CD4-positive, alpha-beta T cell (primary cell): Measurements from ENCODE around the gene AMZ1. TPM values are rescaled to one million over a fixed set of nuclear protein-coding genes. Genes with fewer than 3 reads are reported as not detected.

ENCODE experiments used
- ATAC-seq: fragments of 200-7000 bp; cut with Tn5 transposase; one replicate; pipeline ENCODE4 v1.10.0; 2022; ENCODE audit warnings: mild to moderate bottlenecking; ENCODE audit not compliant: poor library complexity
- CTCF ChIA-PET: fragments of 350-600 bp; sonication (Branson Sonifier 250); formaldehyde crosslinking; loops from one replicate; lab custom pipeline; 2021; ENCODE audit warnings: antibody characterized with exemption, inconsistent platforms; lab: Charles Lee
- POLR2A ChIA-PET: fragments of 350-600 bp; sonication (Branson Sonifier 250); formaldehyde crosslinking; loops from one replicate; lab custom pipeline; 2021; ENCODE audit warnings: antibody characterized with exemption, inconsistent platforms; lab: Charles Lee
- DNase-seq, 14 experiments: peaks; one replicate each; pipeline ENCODE4 v3.0.0-alpha.2; 2013 to 2020; ENCODE audit warnings: mixed read lengths in 2 of 14
- H3K27ac ChIP-seq, 2 donors: one replicate each; pipeline versions ENCODE4 v1.5.1 to v1.7.0; 2013; ENCODE audit warnings: low read length in 2 of 2, low read depth in 1 of 2, mild to moderate bottlenecking in 1 of 2
- H3K27me3 ChIP-seq, 2 experiments: 1 replicate in 1 of 2; 2 replicates in 1 of 2; pipeline versions ENCODE4 v1.6.1 to v1.7.0; 2013; ENCODE audit warnings: low read length in 2 of 2, control low read depth in 1 of 2, mild to moderate bottlenecking in 1 of 2, moderate library complexity in 1 of 2; ENCODE audit not compliant: insufficient read depth in 2 of 2, control insufficient read depth in 1 of 2
- H3K36me3 ChIP-seq: one replicate; pipeline ENCODE4 v1.6.1; 2013; ENCODE audit warnings: low read length, control low read depth; ENCODE audit not compliant: insufficient read depth
- H3K4me1 ChIP-seq: one replicate; pipeline ENCODE4 v1.6.1; 2013; ENCODE audit warnings: low read length, control low read depth; ENCODE audit not compliant: insufficient read depth
- H3K4me3 ChIP-seq: one replicate; pipeline ENCODE4 v1.5.1; 2013; ENCODE audit warnings: mild to moderate bottlenecking, low read length, moderate library complexity
- H3K9me3 ChIP-seq, 2 experiments: 1 replicate in 1 of 2; 2 replicates in 1 of 2; pipeline versions ENCODE4 v1.6.1 to v1.7.0; 2013; ENCODE audit warnings: low read length in 2 of 2, mild to moderate bottlenecking in 2 of 2, control low read depth in 1 of 2, moderate library complexity in 1 of 2; ENCODE audit not compliant: control insufficient read depth in 1 of 2, insufficient read depth in 1 of 2
- H3K27ac Mint-ChIP-seq: one replicate; pipeline ENCODE4 v1.8.0; 2020; ENCODE audit warnings: mixed read lengths
- H3K27me3 Mint-ChIP-seq: one replicate; pipeline ENCODE4 v1.8.0; 2021; ENCODE audit warnings: mixed read lengths
- H3K36me3 Mint-ChIP-seq: one replicate; pipeline ENCODE4 v1.8.0; 2021; ENCODE audit warnings: low read depth, mixed read lengths
- H3K4me1 Mint-ChIP-seq: one replicate; pipeline ENCODE4 v1.8.0; 2021; ENCODE audit warnings: low read depth, mixed read lengths
- H3K4me3 Mint-ChIP-seq: one replicate; pipeline ENCODE4 v1.8.0; 2020; ENCODE audit warnings: mild to moderate bottlenecking, mixed read lengths
- H3K9me3 Mint-ChIP-seq: one replicate; pipeline ENCODE4 v1.8.0; 2020; ENCODE audit warnings: mixed read lengths
- CTCF ChIP-seq: fragments of 200-600 bp; IDR thresholded peaks from one replicate; pipeline ENCODE4 v1.8.0; 2022; ENCODE audit warnings: antibody characterized with exemption, mild to moderate bottlenecking
- intact Hi-C, 2 experiments: fragments of 100-400 bp; cut with DNase I in 1 of 2; cut with micrococcal nuclease in 1 of 2; formaldehyde crosslinking; loops; one replicate each; pipeline versions ENCODE4 v1.15.1 to v1.9.0; 2023 to 2025; cut with DNase I, micrococcal nuclease
- total RNA-seq, 174 experiments: library from RNA in 2 of 174; stranded (reverse) in 2 of 174; gene quantifications; one replicate each; pipeline ENCODE4 v1.2.3 and lab custom pipeline; 2021 to 2026

Gene AMZ1
- total RNA-seq, 2 experiments from 2014 or later: 0.25 to 0.36 TPM

GRCh38 chr7:2763597-2763996, 75.6 kb downstream of the AMZ1 start:
- Histone ChIP-seq H3K4me1 (peaks cover 16% of the 10 kb centered on the region), H3K27me3 (no peaks in the 10 kb centered on the region), H3K27ac (no peak overlapping the region), H3K36me3 (peaks cover 10% of the 10 kb centered on the region), H3K4me3 (no peak overlapping the region), H3K9me3 (no peaks in the 10 kb centered on the region)
- peaks cover 21% of the 10 kb centered on the region for H3K4me1 Mint-ChIP-seq
- peaks cover 12% of the 10 kb centered on the region for H3K36me3 Mint-ChIP-seq
- CTCF ChIA-PET: interaction anchor here (0.6 to 0.7 kb wide), 2 partner anchors 66 to 92 kb away, joined by 3 read pairs; no protein-coding TSS in a partner anchor
- DNase-seq (no peak), ATAC-seq (no peak)
- POLR2A ChIA-PET: no interaction called here
- intact Hi-C loops: no loop called here
- no peaks in the 10 kb centered on the region for H3K9me3 Mint-ChIP-seq
- TF ChIP-seq CTCF: no peak
- H3K4me3 Mint-ChIP-seq: no peak overlapping the region
- H3K27me3 Mint-ChIP-seq: no peaks in the 10 kb centered on the region
- H3K27ac Mint-ChIP-seq: no peak overlapping the region

GRCh38 chr7:2764621-2765020, 76.6 kb downstream of the AMZ1 start:
- Mint-ChIP-seq H3K36me3 (peaks cover 7% of the 10 kb centered on the region), H3K4me1 (peaks cover 14% of the 10 kb centered on the region), H3K27ac (no peak overlapping the region), H3K27me3 (no peaks in the 10 kb centered on the region), H3K4me3 (no peak overlapping the region), H3K9me3 (no peaks in the 10 kb centered on the region)
- ATAC-seq (no peak), DNase-seq (no peak)
- no peak for TF ChIP-seq CTCF
- ChIA-PET CTCF (no interaction called here), POLR2A (no interaction called here)
- no peak overlapping the region for H3K27ac ChIP-seq
- intact Hi-C loops: no loop called here
- peaks cover 12% of the 10 kb centered on the region for H3K4me1 ChIP-seq
- peaks cover 10% of the 10 kb centered on the region for H3K36me3 ChIP-seq
- no peaks in the 10 kb centered on the region for H3K9me3 ChIP-seq
- H3K27me3 ChIP-seq: no peaks in the 10 kb centered on the region
- H3K4me3 ChIP-seq: no peak overlapping the region

Other genes starting within 250 kb of the AMZ1 start
- gene GRIFIN, start 211.8 kb upstream of the AMZ1 start, total RNA-seq: not detected
- 10 to 100 TPM; 96.7 to 99.8 TPM for gene LFNG, start 168.4 kb upstream of the AMZ1 start, total RNA-seq
- 10 to 100 TPM; 24.1 to 24.5 TPM for gene BRAT1, start 132.7 kb upstream of the AMZ1 start, total RNA-seq
- 1 to 10 TPM; 4.3 to 5.6 TPM for gene IQCE, start 129.2 kb upstream of the AMZ1 start, total RNA-seq
- gene TTYH3, start 56.2 kb upstream of the AMZ1 start, total RNA-seq: 1 to 10 TPM; 7.9 to 9.3 TPM
- gene GNA12, start 156.1 kb downstream of the AMZ1 start, total RNA-seq: 10 to 100 TPM; 16.0 to 16.1 TPM